Heart left ventricle (tissue), 13 donors: Measurements from ENCODE around the gene MEX3D.

Experiments used
- CTCF ChIP-seq, 12 donors: fragments of 200-600 bp; sonication (generic) in 4 of 12; IDR thresholded peaks; one replicate each; pipeline versions ENCODE4 v1.5.0 to v1.8.0; 2018 to 2022; ENCODE audit warnings: antibody characterized with exemption in 12 of 12, mild to moderate bottlenecking in 5 of 12
- POLR2A ChIP-seq, 2 donors: fragments of 450-650 bp; IDR thresholded peaks; one replicate each; pipeline ENCODE4 v1.6.1; 2017; ENCODE audit warnings: antibody characterized with exemption in 2 of 2, mild to moderate bottlenecking in 2 of 2, moderate library complexity in 2 of 2
- donor health status: ischemic (EF 13 %, LVEDD 7.1; RV severe dilation, severe dysfunction).
- donor health status: DM: no; HTN: yes; CAD: no.
- donor health status: DM: no; HTN: no; CAD: no.
- donor health status: ischemic (EF 25% LVEDD 6.9; RV normal size, moderate dysfunction).
- donor health status: ischemic (EF 25% LVEDD 5.7; RV mildly dilated, moderate dysfunction).
- donor health status: ischemic (EF 35%, LVEDD 5.7; RV mildly dilated, moderate dysfunction).
- donor health status: nonischemic (EF 11% LVEDD 7.7; RV severe dilation, severe dysfunction).
- donor health status: DM: yes; HTN: yes; CAD: no.
- donor health status: PGD.
- donor health status: ischemic (EF 29% LVEDD 5.4; RV normal size, mild dysfunction).
- donor health status: nonischemic (EF 23%, LVEDD 6.1; RV moderate dilation, normal function).

GRCh38 chr19:1522838-1523237 is 45.3 kb downstream of the MEX3D start:
- TF ChIP-seq CTCF (IDR thresholded peaks at IDR 0.05) (no peak), POLR2A (IDR thresholded peaks at IDR 0.05) (no peak)
